GM20000 (cell line): ENCODE data around the gene GSTT2B.
"Not testable (repeated sequence)": the region's sequence is repeated elsewhere in the genome, so short reads cannot be mapped to it uniquely, and the experiment has no call there.

Source experiments
- DNase-seq: peaks from one replicate; pipeline ENCODE4 v3.0.0; 2012; ENCODE audit warnings: low spot score
- CTCF ChIP-seq: IDR thresholded peaks from 2 replicates; pipeline ENCODE4 v1.5.1; 2012; ENCODE audit warnings: mild to moderate bottlenecking, control low read depth; ENCODE audit errors: extremely low read depth, missing control alignments

GSTT2B gene

GRCh38 chr22:23956301-23956900 is 4.6 kb downstream of the GSTT2B start:
- TF ChIP-seq CTCF = peak; percentile 88
- peak; percentile 73 for DNase-seq

- DNase-seq = not testable (repeated sequence)
These were observed 5.1 kb downstream of the GSTT2B start for GRCh38 chr22:23955886-23956285.

GRCh38 chr22:23954991-23955305 is 6.0 kb downstream of the GSTT2B start:
- DNase-seq = not testable (repeated sequence)

- not testable (repeated sequence) for DNase-seq
These were observed 6.6 kb downstream of the GSTT2B start for GRCh38 chr22:23954193-23954990.

- DNase-seq = not testable (repeated sequence)
These were observed 7.5 kb downstream of the GSTT2B start for GRCh38 chr22:23953485-23953884.

- DNase-seq = not testable (repeated sequence)
These were observed 8.1 kb downstream of the GSTT2B start for GRCh38 chr22:23952794-23953405.

GRCh38 chr22:23951383-23951782 is 9.6 kb downstream of the GSTT2B start:
- DNase-seq = not testable (repeated sequence)

- not testable (repeated sequence) for DNase-seq
These were observed 11.2 kb downstream of the GSTT2B start for GRCh38 chr22:23949764-23950163.

DNA sequence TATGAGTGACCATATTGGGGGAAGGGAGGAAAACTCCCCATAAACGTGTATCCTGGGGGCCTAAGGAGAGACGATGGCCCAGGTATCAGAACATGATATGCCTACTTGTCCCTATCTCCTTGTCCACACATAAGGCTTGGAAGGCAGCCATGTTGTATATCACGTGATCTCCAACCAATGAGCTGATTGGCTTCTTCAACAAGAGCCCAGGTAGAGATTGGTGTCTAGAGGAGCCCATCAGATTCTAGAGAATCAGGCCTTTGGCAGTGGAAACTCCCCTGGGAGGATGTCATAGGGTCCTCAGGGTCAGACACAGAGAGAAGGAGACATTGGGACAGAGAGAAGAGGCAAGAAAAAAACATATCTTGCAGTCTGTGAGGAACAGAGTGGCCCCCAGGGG is 13.6 kb downstream of the GSTT2B start:
- not testable (repeated sequence) for DNase-seq

DNA sequence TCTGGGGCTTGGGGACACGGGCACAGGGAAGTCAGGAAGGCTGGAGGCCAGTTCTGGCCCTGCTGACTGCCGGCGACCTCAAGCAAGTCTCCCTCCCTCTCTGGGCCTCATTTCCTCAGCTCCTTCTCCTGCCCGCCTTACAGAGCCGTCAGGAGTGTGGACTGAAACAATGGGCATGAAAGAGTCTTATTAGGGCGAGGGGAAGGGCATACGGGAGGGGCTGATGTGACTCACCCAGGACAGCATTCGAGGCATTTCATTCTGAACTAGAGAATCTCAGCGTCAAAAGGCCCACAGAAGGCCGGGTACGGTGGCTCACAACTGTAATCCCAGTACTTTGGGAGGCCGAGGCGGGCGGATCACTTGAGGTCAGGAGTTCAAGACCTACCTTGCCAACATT is 20.8 kb downstream of the GSTT2B start:
- not testable (repeated sequence) for DNase-seq

- DNase-seq = no peak
These were observed 22.0 kb downstream of the GSTT2B start for GRCh38 chr22:23939017-23939357.

GRCh38 chr22:23938328-23939016 is 22.5 kb downstream of the GSTT2B start:
- no peak for TF ChIP-seq CTCF
- no peak for DNase-seq

More at GRCh38 chr22:23939017-23939357, 22.0 kb downstream of the GSTT2B start:
- no peak for TF ChIP-seq CTCF
